ENCODE measurements around the gene TPM2. TPM values are rescaled to one million over a fixed set of nuclear protein-coding genes. Genes with fewer than 3 reads are reported as not detected.
A peak's percentile ranks its signal among the peaks of the same experiment; 100 is the strongest.

The TPM2 gene
- total and polyA plus RNA-seq, 2 donors (not counting 1 experiment from before 2014, with no cell fraction given) = 2.4 to 6.3 TPM

GRCh38 chr9:35688558-35689541, 875 bp downstream of the TPM2 start:
- Mint-ChIP-seq H3K4me1 (peaks cover 11% of the 10 kb centered on the region), H3K27me3 (no peaks in the 10 kb centered on the region), H3K9me3 (ENCODE audit: insufficient read depth) (no peaks in the 10 kb centered on the region), H3K4me3 (peak overlapping the region; percentile 72), H3K27ac (peak overlapping the region; percentile 72)
- DNase-seq (no peak), ATAC-seq (ENCODE audit: low read depth) (no peak)
- peak overlapping the region; percentile 15 for H3K4me2 ChIP-seq (replicated peaks; ENCODE audit: low read depth, low read length, poor library complexity, severe bottlenecking)
- H3K9me3 ChIP-seq (ENCODE audit: control extremely low read depth in 1 of 3, control insufficient read depth in 2 of 3, insufficient read depth in 1 of 3, low read length in 2 of 3) = no peaks in the 10 kb centered on the region
- H3K27me3 ChIP-seq (replicated peaks in 1 of 4; ENCODE audit: control extremely low read depth in 1 of 4, control insufficient read depth in 3 of 4, insufficient read depth in 4 of 4, low read length in 3 of 4) = no peaks in the 10 kb centered on the region
- no peak overlapping the region for H2AFZ ChIP-seq (ENCODE audit: insufficient read depth, low read depth, low read length, poor library complexity, severe bottlenecking)
- H3K4me3 ChIP-seq (ENCODE audit: control extremely low read depth in 1 of 5, extremely low read depth in 1 of 5, insufficient read depth in 1 of 5, low read depth in 2 of 5, low read length in 4 of 5) = no peak overlapping the region
- intact Hi-C loops (cut with micrococcal nuclease) = no loop called here
- no peaks in the 10 kb centered on the region for H3K79me2 ChIP-seq (ENCODE audit: control insufficient read depth, insufficient read depth, low read length)
- WGBS (ENCODE audit: insufficient coverage) = 85% methylated on average over 9 of the region's 12 CpGs
- H3K4me1 ChIP-seq (ENCODE audit: control insufficient read depth in 2 of 2, insufficient read depth in 2 of 2, low read length in 2 of 2) = peaks cover 3 to 17% of the 10 kb centered on the region in 2 donors
- CTCF ChIA-PET = interaction anchor here (0.6 to 7.6 kb wide), 9 partner anchors 6 to 48 kb away, joined by 3 to 82 read pairs (median 3); partner anchors contain the start of genes CREB3 and TLN1
- TF ChIP-seq EZH2 (IDR thresholded peaks at IDR 0.05; ENCODE audit: borderline replicate concordance, insufficient read depth, low read depth, low read length, poor library complexity, severe bottlenecking) = no peak
- no peak for TF ChIP-seq CTCF (IDR thresholded peaks at IDR 0.05)
- POLR2A ChIA-PET = interaction anchor here (1.4 kb wide), 1 partner anchor 16 kb away, joined by 3 read pairs; the partner anchor contains the start of gene CA9
- H3K9ac ChIP-seq (ENCODE audit: low read length) = no peak overlapping the region
- no peak overlapping the region for H3K27ac ChIP-seq (ENCODE audit: low read length in 2 of 2)
- no peaks in the 10 kb centered on the region for H3K36me3 ChIP-seq (replicated peaks in 1 of 2; ENCODE audit: control extremely low read depth in 1 of 2, control insufficient read depth in 1 of 2, extremely low read depth in 1 of 2, insufficient read depth in 2 of 2, low read length in 1 of 2)
- H4K20me1 ChIP-seq (ENCODE audit: control insufficient read depth, insufficient read depth, low read length, poor library complexity, severe bottlenecking) = no peaks in the 10 kb centered on the region
